Spleen (tissue), 11 donors: ENCODE data around the gene MIF. TPM values are rescaled to one million over a fixed set of nuclear protein-coding genes. Genes with fewer than 3 reads are reported as not detected.

Experiments
- DNase-seq: peaks from one replicate; pipeline ENCODE4 v3.0.0-alpha.2; 2020
- H3K27ac ChIP-seq, 8 donors: fragments of 200-600 bp; sonication (generic) in 7 of 8; 1 replicate in 4 of 8; 2 replicates in 4 of 8; pipeline versions ENCODE4 v1.5.0 to v1.8.0; 2016 to 2021; ENCODE audit warnings: inconsistent platforms in 4 of 8, mild to moderate bottlenecking in 4 of 8, moderate library complexity in 1 of 8
- H3K27me3 ChIP-seq, 7 donors: fragments of 200-600 bp; sonication (generic) in 6 of 7; replicated peaks in 1 of 7; 1 replicate in 4 of 7; 2 replicates in 3 of 7; pipeline versions ENCODE4 v1.5.0 to v1.8.0; 2016 to 2021; ENCODE audit warnings: inconsistent platforms in 3 of 7, mild to moderate bottlenecking in 1 of 7
- H3K36me3 ChIP-seq, 6 donors: fragments of 200-600 bp; sonication (generic) in 5 of 6; 1 replicate in 4 of 6; 2 replicates in 2 of 6; pipeline versions ENCODE4 v1.5.0 to v1.8.0; 2016 to 2021; ENCODE audit warnings: inconsistent platforms in 2 of 6
- H3K4me1 ChIP-seq, 6 donors: fragments of 200-600 bp; sonication (generic) in 5 of 6; 1 replicate in 3 of 6; 2 replicates in 3 of 6; pipeline versions ENCODE4 v1.5.0 to v1.8.0; 2016 to 2021; ENCODE audit warnings: inconsistent platforms in 3 of 6
- H3K4me3 ChIP-seq, 8 donors: fragments of 200-600 bp; sonication (generic) in 7 of 8; 1 replicate in 4 of 8; 2 replicates in 4 of 8; pipeline versions ENCODE4 v1.5.0 to v1.8.0; 2016 to 2021; ENCODE audit warnings: inconsistent platforms in 4 of 8, mild to moderate bottlenecking in 4 of 8, moderate library complexity in 2 of 8
- H3K9me3 ChIP-seq, 8 donors: fragments of 200-600 bp; sonication (generic) in 7 of 8; 1 replicate in 4 of 8; 2 replicates in 4 of 8; pipeline versions ENCODE4 v1.5.0 to v1.8.0; 2016 to 2021; ENCODE audit warnings: inconsistent platforms in 4 of 8
- CTCF ChIP-seq, 11 experiments: fragments of 200-600 bp in 7 of 11; fragments of 450-650 bp in 4 of 11; sonication (generic) in 4 of 11; IDR thresholded peaks in 8 of 11; conservative IDR thresholded peaks in 3 of 11; 1 replicate in 7 of 11; 2 replicates in 4 of 11; pipeline versions ENCODE4 v1.4.0 to v1.8.0; 2016 to 2021; ENCODE audit warnings: antibody characterized with exemption in 11 of 11, inconsistent platforms in 4 of 11, mild to moderate bottlenecking in 1 of 11
- POLR2A ChIP-seq, 3 donors: fragments of 450-650 bp; IDR thresholded peaks; one replicate each; pipeline ENCODE4 v1.5.1; 2017; ENCODE audit warnings: antibody characterized with exemption in 3 of 3, mild to moderate bottlenecking in 1 of 3
- POLR2AphosphoS5 ChIP-seq, 3 donors: sonication (generic); formaldehyde crosslinking; IDR thresholded peaks; one replicate each; pipeline ENCODE4 v1.5.1; 2017; ENCODE audit warnings: antibody characterized with exemption in 3 of 3
- WGBS, 5 donors: extraction: QIAGEN DNeasy Blood & Tissue Kit in 3 of 5; methylation state at CpG; one replicate each; pipeline versions ENCODE4 v1.1.5 to v1.1.7; 2013 to 2018; 5-methylcytosine and 5-hydroxymethylcytosine counted together
- intact Hi-C: fragments of 100-400 bp; cut with DNase I; formaldehyde crosslinking; loops from one replicate; pipeline ENCODE4 v1.15.0; 2023; ENCODE audit warnings: low total_unique reads
- polyA plus RNA-seq, 3 donors: library from polyadenylated mRNA; stranded (reverse); fragments of 200-250 nt; gene quantifications; one replicate each; pipeline ENCODE4 v1.2.1, GENCODE V29; 2013
- total RNA-seq, 7 donors: library from RNA; depleted of rRNA in 3 of 7; stranded (reverse); fragments of >200 nt in 3 of 7; fragmentation: NEBNext Ultra II Directional in 4 of 7; extraction: Animal tissue kit (Norgen Biotek cat#: 25700) in 4 of 7; gene quantifications; one replicate each; pipeline versions ENCODE4 v1.1.0 to v1.2.1, GENCODE V29; 2016 to 2021
- donor health status: healthy with polysubstance abuse.
- donor health status: DM: no; HTN: no; CAD: no; lungs with moderate emphysema.
- donor health status: DM: no; HTN: no; CAD: no.
- donor health status: Bipolar disorder and iron deficiency.
- donor health status: healthy.
- donor health status: DM: no; HTN: no; CAD: no.
- donor health status: DM: yes; HTN: yes; CAD: no.

The MIF gene
- total and polyA plus RNA-seq, 10 donors, result 168 to 580 (median 219) TPM

- Histone ChIP-seq H3K27me3 (no peaks in the 10 kb centered on the region), H3K27ac (no peak overlapping the region), H3K4me3 (no peak overlapping the region), H3K36me3 (peaks cover 0 to 11% (median 0%) of the 10 kb centered on the region in 6 donors), H3K9me3 (no peaks in the 10 kb centered on the region), H3K4me1 (peaks cover 0 to 11% (median 7%) of the 10 kb centered on the region in 6 donors)
- intact Hi-C loops, result no loop called here
- TF ChIP-seq POLR2A (IDR thresholded peaks at IDR 0.05), result no peak
- WGBS, 5 donors, result 81 to 88% (median 84%) methylated on average over 7 to 11 of the region's 11 CpGs
- no peak for DNase-seq
Measured at GRCh38 chr22:23888615-23889401, 5.4 kb upstream of the MIF start.

GRCh38 chr22:23889620-23890019 lies 4.6 kb upstream of the MIF start:
- 72 to 83% (median 73%) methylated on average over 5 of the region's 5 CpGs for whole genome bisulfite sequencing, 5 donors
- Histone ChIP-seq H3K27me3 (no peaks in the 10 kb centered on the region), H3K36me3 (peaks cover 0 to 3% (median 0%) of the 10 kb centered on the region in 6 donors), H3K9me3 (no peaks in the 10 kb centered on the region), H3K4me1 (peaks cover 0 to 14% (median 9%) of the 10 kb centered on the region in 6 donors), H3K4me3 (no peak overlapping the region), H3K27ac (no peak overlapping the region)
- TF ChIP-seq POLR2AphosphoS5 (IDR thresholded peaks at IDR 0.05), result no peak
- no peak for TF ChIP-seq POLR2A (IDR thresholded peaks at IDR 0.05)
- TF ChIP-seq CTCF (IDR thresholded peaks at IDR 0.05 in 8 of 11, conservative IDR thresholded peaks at IDR 0.05 in 3 of 11), result no peak
- intact Hi-C loops, result no loop called here
- DNase-seq, result no peak

GRCh38 chr22:23891726-23892125 lies 2.5 kb upstream of the MIF start:
- WGBS, 5 donors, result 82 to 92% (median 88%) methylated on average over 7 of the region's 7 CpGs
- intact Hi-C loops, result no loop called here
- TF ChIP-seq POLR2AphosphoS5 (IDR thresholded peaks at IDR 0.05), result no peak
- no peak for TF ChIP-seq POLR2A (IDR thresholded peaks at IDR 0.05)
- TF ChIP-seq CTCF (IDR thresholded peaks at IDR 0.05 in 8 of 11, conservative IDR thresholded peaks at IDR 0.05 in 3 of 11), result no peak
- no peaks in the 10 kb centered on the region for H3K9me3 ChIP-seq
- H3K27me3 ChIP-seq, result no peaks in the 10 kb centered on the region
- H3K4me3 ChIP-seq, result no peak overlapping the region
- peaks cover 11 to 35% (median 26%) of the 10 kb centered on the region in 6 donors for H3K4me1 ChIP-seq
- DNase-seq, result no peak
- no peak overlapping the region for H3K27ac ChIP-seq
- peaks cover 0 to 13% (median 12%) of the 10 kb centered on the region in 6 donors for H3K36me3 ChIP-seq

- Histone ChIP-seq H3K4me1 (peaks cover 11 to 38% (median 26%) of the 10 kb centered on the region in 6 donors), H3K27me3 (no peaks in the 10 kb centered on the region), H3K4me3 (no peak overlapping the region), H3K27ac (no peak overlapping the region), H3K36me3 (peaks cover 0 to 17% (median 16%) of the 10 kb centered on the region in 6 donors), H3K9me3 (no peaks in the 10 kb centered on the region)
- TF ChIP-seq POLR2AphosphoS5 (IDR thresholded peaks at IDR 0.05), result no peak
- no peak for TF ChIP-seq CTCF (IDR thresholded peaks at IDR 0.05 in 8 of 11, conservative IDR thresholded peaks at IDR 0.05 in 3 of 11)
- no peak for TF ChIP-seq POLR2A (IDR thresholded peaks at IDR 0.05)
- no peak for DNase-seq
- intact Hi-C loops, result no loop called here
- 81 to 98% (median 89%) methylated on average over 2 of the region's 2 CpGs for whole genome bisulfite sequencing, 5 donors
Measured at GRCh38 chr22:23892130-23892529, 2.1 kb upstream of the MIF start.
